Uterus (tissue), 4 donors: Measurements from ENCODE around the gene NDUFB10. TPM values are rescaled to one million over a fixed set of nuclear protein-coding genes. Genes with fewer than 3 reads are reported as not detected.

Experiments used
- DNase-seq, 2 donors: peaks; one replicate each; pipeline ENCODE4 v3.0.0-alpha.2; 2019 to 2020
- H3K27ac ChIP-seq, 2 donors: fragments of 200-600 bp; sonication (generic); 1 replicate in 1 of 2; 2 replicates in 1 of 2; pipeline ENCODE4 v1.5.1; 2016 to 2018
- H3K27me3 ChIP-seq, 2 donors: fragments of 200-600 bp; sonication (generic); one replicate each; pipeline ENCODE4 v1.5.1; 2018 to 2019; ENCODE audit warnings: control low read depth in 1 of 2
- H3K36me3 ChIP-seq, 2 donors: fragments of 200-600 bp; sonication (generic); one replicate each; pipeline ENCODE4 v1.5.1; 2019; ENCODE audit warnings: control low read depth in 1 of 2
- H3K4me1 ChIP-seq, 2 donors: fragments of 200-600 bp; sonication (generic); one replicate each; pipeline ENCODE4 v1.5.1; 2018 to 2019; ENCODE audit warnings: control low read depth in 1 of 2
- H3K4me3 ChIP-seq, 2 donors: fragments of 200-600 bp; sonication (generic); 1 replicate in 1 of 2; 2 replicates in 1 of 2; pipeline ENCODE4 v1.5.1; 2018 to 2019; ENCODE audit warnings: mild to moderate bottlenecking in 1 of 2
- H3K9me3 ChIP-seq, 2 donors: fragments of 200-600 bp; sonication (generic); one replicate each; pipeline ENCODE4 v1.5.1; 2019; ENCODE audit warnings: control low read depth in 1 of 2
- CTCF ChIP-seq, 4 experiments: fragments of 200-600 bp in 2 of 4; fragments of 450-650 bp in 2 of 4; sonication (generic) in 2 of 4; IDR thresholded peaks; one replicate each; pipeline ENCODE4 v1.5.1; 2016 to 2019; ENCODE audit warnings: antibody characterized with exemption in 4 of 4, mild to moderate bottlenecking in 2 of 4, moderate library complexity in 1 of 4
- POLR2A ChIP-seq, 2 donors: fragments of 450-650 bp; IDR thresholded peaks; one replicate each; pipeline ENCODE4 v1.6.1; 2016; ENCODE audit warnings: antibody characterized with exemption in 2 of 2, mild to moderate bottlenecking in 1 of 2, moderate library complexity in 1 of 2
- intact Hi-C: fragments of 100-400 bp; cut with DNase I; formaldehyde crosslinking; loops from one replicate; pipeline ENCODE4 v1.15.1; 2023; ENCODE audit warnings: low total_unique reads
- total RNA-seq, 4 donors: library from RNA; depleted of rRNA in 3 of 4; stranded (reverse); fragments of >200 nt in 3 of 4; gene quantifications; one replicate each; pipeline versions ENCODE4 v1.1.0 to v1.2.4, GENCODE V29; 2014 to 2023
- donor health status: DM: yes; HTN: yes; CAD: no.

Gene NDUFB10
- total RNA-seq, 4 donors from 2014 or later = 50.1 to 532 (median 78.0) TPM

DNA sequence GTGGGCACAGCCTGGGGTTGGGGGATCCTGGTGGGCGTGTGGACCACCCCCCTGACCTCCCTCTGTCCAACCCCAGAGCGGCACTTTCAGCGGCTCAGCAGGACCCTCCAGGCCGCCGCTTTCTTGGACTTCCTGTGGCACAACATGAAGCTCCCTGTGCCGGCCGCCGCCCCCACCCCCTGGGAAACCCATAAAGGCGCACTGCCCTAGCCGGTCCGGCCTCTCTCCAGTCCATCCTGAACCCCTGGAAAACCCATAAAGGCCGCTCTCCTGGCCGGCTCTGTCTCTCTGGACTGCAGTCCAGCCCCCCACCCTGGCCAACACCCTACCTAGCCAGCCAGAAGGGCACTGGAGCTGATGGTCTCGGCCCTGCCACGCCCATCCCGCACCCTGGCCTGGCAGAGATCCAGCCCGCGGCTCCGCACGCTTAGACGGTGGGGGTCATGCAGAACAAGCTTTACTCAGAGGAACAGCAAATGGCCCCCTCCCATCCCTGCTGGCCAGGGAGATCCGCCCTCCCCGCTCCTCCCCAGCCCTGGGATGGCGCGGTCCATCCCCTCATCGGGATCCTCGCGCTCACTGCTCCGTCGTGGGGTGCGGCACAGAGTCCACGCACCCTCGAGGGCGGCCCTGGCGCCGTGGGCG lies 19.3 kb downstream of the NDUFB10 start:
- no peak overlapping the region for H3K4me3 ChIP-seq
- intact Hi-C loops = no loop called here
- TF ChIP-seq CTCF (IDR thresholded peaks at IDR 0.05) (no peak), POLR2A (IDR thresholded peaks at IDR 0.05) (no peak)
- no peak for DNase-seq
- peaks cover 0 to 14% of the 10 kb centered on the region in 2 donors for H3K27me3 ChIP-seq
- no peak overlapping the region for H3K27ac ChIP-seq
- no peaks in the 10 kb centered on the region for H3K4me1 ChIP-seq
- no peaks in the 10 kb centered on the region for H3K36me3 ChIP-seq
- no peaks in the 10 kb centered on the region for H3K9me3 ChIP-seq

DNA sequence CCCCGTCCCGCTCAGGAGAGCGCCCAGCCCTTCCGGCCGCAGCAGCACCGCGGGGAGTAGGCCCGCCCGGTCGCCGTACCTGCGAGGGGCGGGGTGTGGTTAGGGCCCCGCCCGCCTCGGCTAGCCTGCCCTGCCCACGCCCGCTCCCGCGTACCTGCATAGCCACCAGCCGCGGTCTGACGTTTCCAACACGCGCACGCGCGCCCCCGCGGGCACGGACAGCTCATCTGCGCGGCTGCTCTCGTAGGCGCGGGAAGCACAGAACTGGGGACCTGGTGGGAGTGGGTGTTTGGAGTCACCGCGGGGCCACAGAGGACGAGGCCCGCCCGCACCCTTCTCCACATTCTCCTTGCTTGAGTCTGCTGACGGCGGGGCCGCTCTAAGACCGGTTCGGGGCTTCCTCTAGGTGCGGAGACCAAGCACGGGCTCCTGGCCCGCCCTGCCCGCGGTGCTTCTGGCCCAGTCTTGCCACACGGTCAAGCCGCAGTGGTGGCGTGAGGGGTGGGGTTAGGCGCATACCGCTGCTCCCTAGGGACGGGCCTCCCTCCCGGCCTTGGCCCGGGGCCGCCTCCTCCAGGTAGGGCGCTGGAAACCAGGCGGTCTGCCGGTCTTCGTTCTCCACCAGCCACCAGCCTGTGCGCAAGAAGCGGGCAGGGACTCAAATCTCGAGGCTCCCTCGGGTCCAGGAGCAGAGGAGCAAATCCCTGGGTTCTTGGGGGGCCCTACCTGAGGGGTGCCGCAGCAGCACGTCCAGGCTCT lies 20.1 kb downstream of the NDUFB10 start:
- Histone ChIP-seq H3K36me3 (no peaks in the 10 kb centered on the region), H3K4me1 (no peaks in the 10 kb centered on the region), H3K4me3 (no peak overlapping the region), H3K9me3 (no peaks in the 10 kb centered on the region), H3K27ac (no peak overlapping the region), H3K27me3 (peaks cover 0 to 14% of the 10 kb centered on the region in 2 donors)
- intact Hi-C loops = no loop called here
- TF ChIP-seq CTCF (IDR thresholded peaks at IDR 0.05) (no peak), POLR2A (IDR thresholded peaks at IDR 0.05) (no peak)
- no peak for DNase-seq

DNA sequence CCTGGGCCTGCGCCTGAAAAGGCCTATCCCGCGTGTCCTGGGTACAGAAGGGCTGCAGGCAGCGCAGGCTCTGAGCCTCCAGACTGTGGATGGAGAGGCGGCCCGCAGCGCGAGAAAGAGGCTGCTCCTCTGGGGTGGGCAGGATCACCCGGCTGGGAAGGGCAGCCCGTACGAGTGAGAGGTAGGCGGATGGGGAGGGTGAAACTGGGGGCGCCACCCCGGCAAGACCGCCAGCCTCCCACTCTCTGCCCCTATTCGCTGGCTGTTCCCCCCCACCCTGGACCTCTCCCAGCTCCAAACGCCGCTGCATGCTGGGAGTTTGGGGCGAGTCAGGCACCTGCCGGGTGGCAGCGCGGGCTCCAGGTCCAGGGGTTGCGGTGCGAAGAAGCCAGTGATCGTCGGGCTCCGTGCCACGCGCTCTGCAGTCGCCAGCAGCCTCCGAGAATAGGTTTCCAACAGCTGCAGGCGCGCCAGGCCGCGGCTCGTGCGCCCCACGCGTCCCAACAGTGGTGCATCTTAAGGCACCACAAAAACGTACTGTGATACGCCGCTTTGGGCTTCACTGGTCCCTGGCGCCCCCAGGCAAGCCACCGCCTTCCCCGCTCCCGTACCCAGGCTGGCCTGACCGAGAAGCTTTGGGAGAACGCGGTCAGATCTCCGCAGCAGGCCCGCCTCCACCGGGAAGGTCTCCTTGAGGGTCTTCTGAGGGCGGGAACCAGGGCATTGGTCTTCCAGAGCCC lies 20.9 kb downstream of the NDUFB10 start:
- intact Hi-C loops = no loop called here
- no peak for TF ChIP-seq POLR2A (IDR thresholded peaks at IDR 0.05)
- TF ChIP-seq CTCF (IDR thresholded peaks at IDR 0.05) = no peak
- no peak for DNase-seq
- Histone ChIP-seq H3K9me3 (no peaks in the 10 kb centered on the region), H3K27ac (no peak overlapping the region), H3K27me3 (peaks cover 0 to 14% of the 10 kb centered on the region in 2 donors), H3K36me3 (no peaks in the 10 kb centered on the region), H3K4me3 (no peak overlapping the region), H3K4me1 (peaks cover 0 to 6% of the 10 kb centered on the region in 2 donors)

- H3K4me3 ChIP-seq = no peak overlapping the region
- DNase-seq = no peak
- no peak overlapping the region for H3K27ac ChIP-seq
- intact Hi-C loops = no loop called here
- peaks cover 0 to 14% of the 10 kb centered on the region in 2 donors for H3K27me3 ChIP-seq
- no peaks in the 10 kb centered on the region for H3K36me3 ChIP-seq
- TF ChIP-seq POLR2A (IDR thresholded peaks at IDR 0.05) = no peak
- H3K4me1 ChIP-seq = peaks cover 0 to 8% of the 10 kb centered on the region in 2 donors
- no peaks in the 10 kb centered on the region for H3K9me3 ChIP-seq
Measured at GRCh38 chr16:1980770-1981087, 21.4 kb downstream of the NDUFB10 start.

GRCh38 chr16:1981398-1981836 lies 22.1 kb downstream of the NDUFB10 start, which contains the start of gene NOXO1:
Gene NOXO1, minus strand, starts transcription at chr16:1981469. Its CDS starts 290 bp downstream, at chr16:1981179.
- Histone ChIP-seq H3K4me3 (no peak within 1 kb of the TSS), H3K36me3 (no peaks in the 10 kb centered on the region), H3K27ac (no peak within 1 kb of the TSS), H3K27me3 (peaks cover 0 to 14% of the 10 kb centered on the region in 2 donors), H3K4me1 (peaks cover 0 to 8% of the 10 kb centered on the region in 2 donors), H3K9me3 (no peaks in the 10 kb centered on the region)
- no peak for DNase-seq
- TF ChIP-seq CTCF (IDR thresholded peaks at IDR 0.05) (no peak), POLR2A (IDR thresholded peaks at IDR 0.05) (no peak)
- intact Hi-C loops = no loop called here
